Mesodermal cell (in vitro differentiated cells): Measurements from ENCODE around the gene DNAH10.

ENCODE experiments used
- H3K27ac ChIP-seq: 2 replicates; pipeline ENCODE4 v1.7.0; 2013; ENCODE audit warnings: mild to moderate bottlenecking, low read depth, low read length, moderate library complexity; ENCODE audit not compliant: severe bottlenecking
- H3K36me3 ChIP-seq: 2 replicates; pipeline ENCODE4 v1.7.1; 2013; ENCODE audit warnings: mild to moderate bottlenecking, low read length, moderate library complexity; ENCODE audit not compliant: control insufficient read depth, insufficient read depth
- H3K4me1 ChIP-seq: one replicate; pipeline ENCODE4 v1.7.1; 2013; ENCODE audit warnings: mild to moderate bottlenecking, low read length; ENCODE audit not compliant: insufficient read depth, control insufficient read depth, poor library complexity, severe bottlenecking
- H3K4me3 ChIP-seq: 2 replicates; pipeline ENCODE4 v1.7.0; 2013; ENCODE audit warnings: low read length, control low read depth, mild to moderate bottlenecking; ENCODE audit not compliant: insufficient read depth, poor library complexity, severe bottlenecking; ENCODE audit errors: extremely low read depth
- H3K9me3 ChIP-seq: 2 replicates; pipeline ENCODE4 v1.7.1; 2013; ENCODE audit warnings: mild to moderate bottlenecking, low read length, moderate library complexity; ENCODE audit not compliant: control insufficient read depth
- WGBS, 2 experiments: methylation state at CpG; one replicate each; pipeline ENCODE4 v1.1.5; 2013; ENCODE audit warnings: missing lambda C conversion rate in 2 of 2; ENCODE audit not compliant: insufficient coverage in 2 of 2; 5-methylcytosine and 5-hydroxymethylcytosine counted together

DNAH10 gene

GRCh38 chr12:123816896-123817537 lies 54.9 kb downstream of the DNAH10 start:
- 80 to 100% methylated on average over 1 of the region's 4 CpGs for WGBS, 2 experiments
- Histone ChIP-seq H3K36me3 (no peaks in the 10 kb centered on the region), H3K27ac (no peak overlapping the region), H3K4me3 (no peak overlapping the region), H3K4me1 (no peaks in the 10 kb centered on the region), H3K9me3 (peaks cover 11% of the 10 kb centered on the region)

GRCh38 chr12:123822804-123823203 lies 60.7 kb downstream of the DNAH10 start:
- Histone ChIP-seq H3K27ac (no peak overlapping the region), H3K9me3 (peaks cover 6% of the 10 kb centered on the region), H3K36me3 (no peaks in the 10 kb centered on the region), H3K4me3 (no peak overlapping the region), H3K4me1 (no peaks in the 10 kb centered on the region)
- 87 to 95% methylated on average over 4 to 5 of the region's 6 CpGs for WGBS, 2 experiments

GRCh38 chr12:123828120-123828519 lies 66.0 kb downstream of the DNAH10 start:
- Histone ChIP-seq H3K4me1 (no peaks in the 10 kb centered on the region), H3K27ac (no peak overlapping the region), H3K9me3 (peaks cover 6% of the 10 kb centered on the region), H3K4me3 (no peak overlapping the region), H3K36me3 (no peaks in the 10 kb centered on the region)
- 90 to 96% methylated on average over 3 of the region's 3 CpGs for WGBS, 2 experiments

GRCh38 chr12:123828854-123829547 lies 66.9 kb downstream of the DNAH10 start:
- Histone ChIP-seq H3K9me3 (peaks cover 6% of the 10 kb centered on the region), H3K27ac (no peak overlapping the region), H3K36me3 (no peaks in the 10 kb centered on the region), H3K4me3 (no peak overlapping the region), H3K4me1 (no peaks in the 10 kb centered on the region)
- WGBS, 2 experiments, result 92 to 96% methylated on average over 12 to 13 of the region's 13 CpGs

- no peaks in the 10 kb centered on the region for H3K4me1 ChIP-seq
- peaks cover 7% of the 10 kb centered on the region for H3K9me3 ChIP-seq
- no peak overlapping the region for H3K27ac ChIP-seq
- H3K4me3 ChIP-seq, result no peak overlapping the region
- WGBS, 2 experiments, result 80 to 100% methylated on average over 1 to 2 of the region's 10 CpGs
- no peaks in the 10 kb centered on the region for H3K36me3 ChIP-seq
Measured at GRCh38 chr12:123829561-123829960, 67.5 kb downstream of the DNAH10 start.

GRCh38 chr12:123830675-123831074 lies 68.6 kb downstream of the DNAH10 start:
- H3K4me1 ChIP-seq, result no peaks in the 10 kb centered on the region
- no peaks in the 10 kb centered on the region for H3K36me3 ChIP-seq
- WGBS, 2 experiments, result no CpG with 5 or more reads among the region's 2 CpGs
- H3K9me3 ChIP-seq, result peaks cover 13% of the 10 kb centered on the region
- H3K27ac ChIP-seq, result no peak overlapping the region
- no peak overlapping the region for H3K4me3 ChIP-seq

GRCh38 chr12:123832052-123832451 lies 70.0 kb downstream of the DNAH10 start:
- H3K4me3 ChIP-seq, result no peak overlapping the region
- H3K4me1 ChIP-seq, result no peaks in the 10 kb centered on the region
- no peak overlapping the region for H3K27ac ChIP-seq
- H3K36me3 ChIP-seq, result no peaks in the 10 kb centered on the region
- 95 to 98% methylated on average over 3 of the region's 5 CpGs for WGBS, 2 experiments
- H3K9me3 ChIP-seq, result peaks cover 13% of the 10 kb centered on the region

GRCh38 chr12:123833830-123834229 lies 71.7 kb downstream of the DNAH10 start:
- Histone ChIP-seq H3K9me3 (peaks cover 7% of the 10 kb centered on the region), H3K27ac (no peak overlapping the region), H3K4me3 (no peak overlapping the region), H3K36me3 (no peaks in the 10 kb centered on the region), H3K4me1 (no peaks in the 10 kb centered on the region)

- WGBS, 2 experiments, result 91 to 94% methylated on average over 3 to 4 of the region's 5 CpGs
- Histone ChIP-seq H3K4me3 (no peak overlapping the region), H3K36me3 (no peaks in the 10 kb centered on the region), H3K9me3 (peaks cover 7% of the 10 kb centered on the region), H3K4me1 (no peaks in the 10 kb centered on the region), H3K27ac (no peak overlapping the region)
Measured at GRCh38 chr12:123834845-123835244, 72.7 kb downstream of the DNAH10 start.

- no peaks in the 10 kb centered on the region for H3K4me1 ChIP-seq
- no peaks in the 10 kb centered on the region for H3K36me3 ChIP-seq
- H3K27ac ChIP-seq, result no peak overlapping the region
- peaks cover 7% of the 10 kb centered on the region for H3K9me3 ChIP-seq
- no peak overlapping the region for H3K4me3 ChIP-seq
- WGBS, 2 experiments, result 75 to 89% methylated on average over 1 to 2 of the region's 2 CpGs
Measured at GRCh38 chr12:123836292-123836691, 74.2 kb downstream of the DNAH10 start.

- Histone ChIP-seq H3K9me3 (peaks cover 3% of the 10 kb centered on the region), H3K36me3 (no peaks in the 10 kb centered on the region), H3K4me1 (no peaks in the 10 kb centered on the region), H3K4me3 (no peak overlapping the region), H3K27ac (no peak overlapping the region)
- WGBS, 2 experiments, result 88 to 94% methylated on average over 6 of the region's 6 CpGs
Measured at GRCh38 chr12:123839826-123840225, 77.7 kb downstream of the DNAH10 start.
